HG02885 (cell line): ENCODE results near the gene WDR72.
"Not testable (repeated sequence)": the region's sequence is repeated elsewhere in the genome, so short reads cannot be mapped to it uniquely, and the experiment has no call there.

Experiments used
- ATAC-seq: cut with Tn5 transposase; IDR thresholded peaks from one replicate; pipeline ENCODE4 v1.9.1; 2021; ENCODE audit warnings: mild to moderate bottlenecking; ENCODE audit not compliant: unreplicated experiment, poor library complexity

Gene WDR72

GRCh38 chr15:53710906-53711305, 48.6 kb downstream of the WDR72 start:
- no peak for ATAC-seq

DNA sequence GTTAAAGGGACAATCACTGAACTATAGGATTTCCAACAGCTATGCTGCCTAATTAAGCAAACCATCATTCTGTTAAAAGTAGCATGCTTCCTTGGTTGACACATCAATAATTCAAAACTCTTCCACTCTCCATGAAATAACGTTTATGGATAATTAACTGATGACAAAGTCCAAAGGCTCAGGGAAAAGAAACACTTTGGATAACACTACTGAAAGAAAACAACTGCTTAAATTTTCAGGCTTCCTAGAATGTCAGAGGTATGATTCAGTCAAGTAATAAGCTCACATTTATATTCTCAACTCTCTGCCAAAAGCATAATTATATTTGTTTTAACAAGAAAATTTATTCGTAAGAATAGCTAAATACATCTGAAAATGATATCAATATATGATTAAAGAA, 49.6 kb downstream of the WDR72 start:
- ATAC-seq, result no peak

GRCh38 chr15:53695365-53695764, 64.1 kb downstream of the WDR72 start:
- no peak for ATAC-seq

- ATAC-seq, result no peak
These were observed 65.0 kb downstream of the WDR72 start for GRCh38 chr15:53694476-53694874.

GRCh38 chr15:53693729-53694475, 65.6 kb downstream of the WDR72 start:
- ATAC-seq, result no peak

DNA sequence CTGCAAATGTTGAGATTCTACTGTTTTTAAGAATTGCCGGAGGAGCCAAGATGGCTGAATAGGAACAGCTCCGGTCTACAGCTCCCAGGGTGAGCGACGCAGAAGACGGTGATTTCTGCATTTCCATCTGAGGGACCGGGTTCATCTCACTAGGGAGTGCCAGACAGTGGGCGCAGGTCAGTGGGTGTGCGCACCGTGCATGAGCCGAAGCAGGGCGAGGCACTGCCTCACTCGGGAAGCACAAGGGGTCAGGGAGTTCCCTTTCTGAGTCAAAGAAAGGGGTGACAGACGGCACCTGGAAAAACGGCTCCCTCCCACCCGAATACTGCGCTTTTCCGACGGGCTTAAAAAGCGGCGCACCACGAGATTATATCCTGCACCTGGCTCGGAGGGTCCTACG, 75.3 kb downstream of the WDR72 start:
- ATAC-seq, result not testable (repeated sequence)

DNA sequence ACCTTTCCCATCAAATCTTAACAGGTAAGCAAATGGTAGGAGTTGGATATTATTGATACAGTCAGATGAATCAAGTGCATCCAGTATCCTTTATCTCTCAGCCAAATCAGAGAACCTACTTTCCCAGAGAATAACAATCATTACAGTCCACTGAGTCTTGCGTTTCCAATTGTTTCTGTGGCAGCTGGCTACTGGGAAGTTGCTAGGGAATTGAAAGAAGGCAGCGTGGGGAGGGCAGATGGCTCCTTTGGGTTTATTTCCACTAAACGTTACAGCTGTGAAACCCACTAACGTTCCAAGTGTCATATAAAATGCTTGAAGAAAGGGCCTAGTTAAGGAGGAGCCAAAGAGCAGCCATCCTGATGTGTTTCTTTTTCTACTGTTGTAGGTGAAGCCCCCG, 78.4 kb downstream of the WDR72 start:
- ATAC-seq, result no peak

DNA sequence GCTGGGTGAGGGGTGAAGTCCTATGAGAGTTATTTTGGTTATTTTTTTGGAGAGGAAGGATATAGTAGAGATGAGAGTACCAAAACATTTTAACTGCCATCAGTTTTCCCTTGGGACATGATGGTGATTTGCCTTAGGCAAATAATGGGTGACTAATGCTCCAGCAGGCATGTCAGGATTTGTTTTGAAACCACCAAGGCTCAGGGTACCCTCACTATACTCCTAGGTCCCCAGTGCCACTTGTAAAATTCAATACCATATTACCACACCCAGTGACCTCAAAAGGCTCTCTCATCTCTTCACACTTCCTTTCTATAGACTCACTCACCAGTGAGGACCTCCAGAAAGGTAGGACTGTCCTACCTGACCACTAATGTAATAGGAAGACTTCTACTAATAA, 83.6 kb downstream of the WDR72 start:
- ATAC-seq, result no peak

DNA sequence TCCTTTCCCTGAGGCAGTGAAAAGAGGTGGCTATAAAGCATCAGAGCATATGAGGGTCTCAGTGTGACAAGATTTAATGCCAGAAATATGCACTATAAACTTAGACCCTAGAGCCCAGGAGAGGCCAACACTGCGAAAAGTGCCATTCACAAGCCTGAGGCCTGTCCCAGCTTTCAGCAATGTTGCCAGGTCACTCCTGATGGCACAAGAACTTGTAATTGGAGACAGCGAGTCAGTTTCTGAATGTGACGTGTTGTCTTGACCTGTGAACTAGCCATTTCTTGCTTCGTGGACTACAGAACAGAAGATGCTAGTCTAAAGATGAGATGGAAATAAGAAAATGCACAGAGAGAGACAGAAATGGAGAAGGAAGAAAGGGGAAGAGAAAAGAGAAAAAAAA, 87.9 kb downstream of the WDR72 start:
- no peak for ATAC-seq

DNA sequence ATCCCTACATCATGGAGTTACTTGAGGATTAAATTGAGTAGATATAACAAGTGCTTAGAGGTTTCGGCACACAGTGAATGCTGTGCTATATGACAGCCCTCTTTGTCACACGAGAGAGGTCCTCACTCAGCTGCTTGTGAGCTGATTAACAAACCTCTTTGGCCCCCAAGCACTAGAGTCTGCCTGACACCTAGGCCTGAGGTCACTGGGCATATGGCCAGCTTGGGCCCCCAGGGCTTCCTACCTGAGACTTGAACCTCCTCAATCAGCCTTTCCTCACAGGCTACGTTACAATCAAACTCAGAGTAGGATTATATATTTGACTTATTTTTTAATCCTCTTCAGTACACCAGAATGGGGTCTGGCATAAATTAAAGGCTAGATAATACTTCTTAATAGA, 88.8 kb downstream of the WDR72 start:
- no peak for ATAC-seq

DNA sequence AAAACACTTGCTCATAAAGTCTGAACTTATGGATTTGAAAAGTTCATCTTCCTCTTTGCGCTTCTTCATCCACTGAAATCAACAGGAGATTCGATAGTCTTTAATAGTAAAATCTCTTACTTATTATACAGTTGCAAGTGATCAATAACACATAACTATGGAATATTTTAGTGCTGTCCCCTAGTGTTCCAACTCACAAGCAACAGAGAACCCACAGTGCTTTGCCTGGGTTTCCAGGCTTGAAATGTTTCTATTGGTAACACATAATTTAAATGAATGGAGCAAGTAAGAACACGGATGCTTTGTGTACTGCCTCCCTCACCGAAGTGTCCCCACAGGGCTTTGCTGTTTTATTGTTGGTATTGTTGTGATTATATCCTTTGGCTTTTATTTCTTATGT, 93.5 kb downstream of the WDR72 start:
- no peak for ATAC-seq

- no peak for ATAC-seq
These were observed 100.5 kb downstream of the WDR72 start for GRCh38 chr15:53658827-53659555.

GRCh38 chr15:53658255-53658654, 101.2 kb downstream of the WDR72 start:
- ATAC-seq, result no peak

GRCh38 chr15:53648934-53649333, 110.5 kb downstream of the WDR72 start:
- ATAC-seq, result no peak

- no peak for ATAC-seq
These were observed 114.8 kb downstream of the WDR72 start for GRCh38 chr15:53644660-53645059.

GRCh38 chr15:53634517-53635106, 124.9 kb downstream of the WDR72 start:
- ATAC-seq, result no peak

GRCh38 chr15:53627279-53627678, 132.2 kb downstream of the WDR72 start:
- no peak for ATAC-seq

GRCh38 chr15:53625962-53626845, 133.3 kb downstream of the WDR72 start:
- ATAC-seq, result no peak

GRCh38 chr15:53625260-53625659, 134.2 kb downstream of the WDR72 start:
- ATAC-seq, result no peak

GRCh38 chr15:53618461-53618860, 141.0 kb downstream of the WDR72 start:
- ATAC-seq, result no peak
